Measurements from ENCODE around the gene OR52I1.

The OR52I1 gene

DNA sequence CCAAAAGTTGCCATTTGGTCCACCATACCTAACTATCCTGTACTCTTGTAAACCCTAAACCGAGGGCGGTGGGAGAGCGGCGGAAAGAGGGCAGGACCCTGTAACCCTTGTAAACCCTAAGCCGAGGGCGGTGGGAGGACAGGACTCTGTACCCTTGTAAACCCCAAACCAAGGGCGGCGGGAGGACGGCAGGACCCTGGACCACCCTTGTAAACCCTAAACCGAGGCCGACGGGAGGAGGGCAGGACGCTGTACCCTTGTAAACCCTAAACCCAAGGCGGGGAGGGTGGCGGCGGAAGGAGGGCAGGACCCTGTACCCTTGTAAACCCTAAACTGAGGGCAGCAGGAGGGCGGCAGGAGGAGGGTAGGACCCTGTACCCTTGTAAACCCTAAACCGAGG, 24.8 kb upstream of the OR52I1 start:
- no peak for TF ChIP-seq TAF1 (IDR thresholded peaks at IDR 0.05; ENCODE audit: borderline replicate concordance, insufficient read depth, low read length)
- TF ChIP-seq FOXP2 (optimal IDR thresholded peaks at IDR 0.05; ENCODE audit: borderline replicate concordance, extremely low read depth, extremely low read length, insufficient read depth) = no peak
- TF ChIP-seq SIN3A (IDR thresholded peaks at IDR 0.05; ENCODE audit: borderline replicate concordance, insufficient read depth, low read length) = no peak
- TF ChIP-seq, protein P1, sequence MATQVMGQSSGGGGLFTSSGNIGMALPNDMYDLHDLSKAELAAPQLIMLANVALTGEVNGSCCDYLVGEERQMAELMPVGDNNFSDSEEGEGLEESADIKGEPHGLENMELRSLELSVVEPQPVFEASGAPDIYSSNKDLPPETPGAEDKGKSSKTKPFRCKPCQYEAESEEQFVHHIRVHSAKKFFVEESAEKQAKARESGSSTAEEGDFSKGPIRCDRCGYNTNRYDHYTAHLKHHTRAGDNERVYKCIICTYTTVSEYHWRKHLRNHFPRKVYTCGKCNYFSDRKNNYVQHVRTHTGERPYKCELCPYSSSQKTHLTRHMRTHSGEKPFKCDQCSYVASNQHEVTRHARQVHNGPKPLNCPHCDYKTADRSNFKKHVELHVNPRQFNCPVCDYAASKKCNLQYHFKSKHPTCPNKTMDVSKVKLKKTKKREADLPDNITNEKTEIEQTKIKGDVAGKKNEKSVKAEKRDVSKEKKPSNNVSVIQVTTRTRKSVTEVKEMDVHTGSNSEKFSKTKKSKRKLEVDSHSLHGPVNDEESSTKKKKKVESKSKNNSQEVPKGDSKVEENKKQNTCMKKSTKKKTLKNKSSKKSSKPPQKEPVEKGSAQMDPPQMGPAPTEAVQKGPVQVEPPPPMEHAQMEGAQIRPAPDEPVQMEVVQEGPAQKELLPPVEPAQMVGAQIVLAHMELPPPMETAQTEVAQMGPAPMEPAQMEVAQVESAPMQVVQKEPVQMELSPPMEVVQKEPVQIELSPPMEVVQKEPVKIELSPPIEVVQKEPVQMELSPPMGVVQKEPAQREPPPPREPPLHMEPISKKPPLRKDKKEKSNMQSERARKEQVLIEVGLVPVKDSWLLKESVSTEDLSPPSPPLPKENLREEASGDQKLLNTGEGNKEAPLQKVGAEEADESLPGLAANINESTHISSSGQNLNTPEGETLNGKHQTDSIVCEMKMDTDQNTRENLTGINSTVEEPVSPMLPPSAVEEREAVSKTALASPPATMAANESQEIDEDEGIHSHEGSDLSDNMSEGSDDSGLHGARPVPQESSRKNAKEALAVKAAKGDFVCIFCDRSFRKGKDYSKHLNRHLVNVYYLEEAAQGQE (IDR thresholded peaks at IDR 0.05; ENCODE audit: insufficient read depth in 1 of 2, low read depth in 2 of 2, low read length in 2 of 2) = no peak
- TF ChIP-seq POLR2AphosphoS5 (IDR thresholded peaks at IDR 0.05; ENCODE audit: low read depth, low read length) = no peak

DNA sequence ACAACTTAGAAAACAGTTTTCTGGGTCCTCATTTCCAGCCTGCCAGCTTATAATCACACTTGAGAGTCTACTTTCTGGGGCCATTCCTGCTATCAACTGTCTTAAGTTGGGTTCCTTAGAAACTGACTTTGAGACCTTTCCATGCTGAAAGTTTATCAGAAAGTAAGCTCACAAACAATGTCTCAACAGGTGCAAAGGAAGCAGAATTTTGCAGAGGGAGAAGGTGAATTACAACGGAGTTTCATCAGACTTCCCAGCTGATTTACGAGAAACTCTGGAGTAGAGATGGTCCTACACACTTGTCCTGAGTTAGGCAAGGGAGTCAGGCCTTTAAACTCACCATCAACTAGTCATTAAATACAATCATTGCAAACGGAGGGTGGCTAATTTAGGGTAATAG, 17.0 kb upstream of the OR52I1 start:
- no peak for TF ChIP-seq POLR2AphosphoS5 (IDR thresholded peaks at IDR 0.05; ENCODE audit: low read depth, low read length)
- TF ChIP-seq, protein P1 (IDR thresholded peaks at IDR 0.05; ENCODE audit: insufficient read depth in 1 of 2, low read depth in 2 of 2, low read length in 2 of 2) = no peak
- no peak for TF ChIP-seq FOXP2 (optimal IDR thresholded peaks at IDR 0.05; ENCODE audit: borderline replicate concordance, extremely low read depth, extremely low read length, insufficient read depth)
- no peak for TF ChIP-seq SIN3A (IDR thresholded peaks at IDR 0.05; ENCODE audit: borderline replicate concordance, insufficient read depth, low read length)

DNA sequence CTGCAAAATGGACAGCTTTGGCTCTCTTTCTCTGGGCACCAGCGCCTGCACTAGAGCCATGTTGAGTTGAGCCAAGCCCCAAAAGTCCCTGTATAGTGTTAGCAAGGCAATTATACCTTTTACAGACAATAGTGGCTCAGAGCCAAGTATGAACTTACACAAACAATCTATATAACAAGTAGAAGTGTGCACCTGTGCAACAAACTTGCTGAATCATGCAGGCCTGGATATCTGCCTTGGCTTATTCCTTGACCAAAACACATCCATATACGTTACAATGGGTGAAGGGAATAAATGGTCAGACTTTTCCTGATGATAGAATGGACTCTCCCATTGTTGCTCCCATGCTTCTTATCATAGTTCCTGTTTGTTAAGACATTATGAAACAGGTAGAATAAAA, 16.1 kb upstream of the OR52I1 start:
- TF ChIP-seq POLR2AphosphoS5 (IDR thresholded peaks at IDR 0.05; ENCODE audit: low read depth, low read length) (no peak), SIN3A (IDR thresholded peaks at IDR 0.05; ENCODE audit: borderline replicate concordance, insufficient read depth, low read length) (no peak), FOXP2 (optimal IDR thresholded peaks at IDR 0.05; ENCODE audit: borderline replicate concordance, extremely low read depth, extremely low read length, insufficient read depth) (no peak), TAF1 (IDR thresholded peaks at IDR 0.05; ENCODE audit: borderline replicate concordance, insufficient read depth, low read length) (no peak)
- TF ChIP-seq, protein P1 (IDR thresholded peaks at IDR 0.05; ENCODE audit: insufficient read depth in 1 of 2, low read depth in 2 of 2, low read length in 2 of 2) = no peak

DNA sequence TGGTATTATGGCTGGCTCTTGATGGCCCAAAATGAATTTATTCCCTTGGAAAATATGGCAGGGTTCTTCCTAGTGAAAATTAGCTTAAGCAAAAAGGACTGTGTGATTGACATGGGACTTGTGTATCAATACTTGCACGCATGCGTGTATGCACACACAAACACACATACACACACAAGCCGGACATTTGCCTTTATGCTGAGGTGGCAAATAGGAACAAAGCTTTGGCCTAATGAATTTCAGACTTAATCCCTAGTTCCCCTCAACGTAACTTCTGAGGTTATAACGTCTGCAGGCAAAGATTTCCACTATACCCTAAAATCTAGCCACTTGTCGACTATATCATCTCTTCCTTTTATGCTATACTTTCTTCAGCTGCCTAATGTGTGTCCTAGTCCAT, 15.2 kb upstream of the OR52I1 start:
- TF ChIP-seq, protein P1 (IDR thresholded peaks at IDR 0.05; ENCODE audit: insufficient read depth in 1 of 2, low read depth in 2 of 2, low read length in 2 of 2) = no peak
- TF ChIP-seq FOXP2 (optimal IDR thresholded peaks at IDR 0.05; ENCODE audit: borderline replicate concordance, extremely low read depth, extremely low read length, insufficient read depth) (no peak), SIN3A (IDR thresholded peaks at IDR 0.05; ENCODE audit: borderline replicate concordance, insufficient read depth, low read length) (no peak)

DNA sequence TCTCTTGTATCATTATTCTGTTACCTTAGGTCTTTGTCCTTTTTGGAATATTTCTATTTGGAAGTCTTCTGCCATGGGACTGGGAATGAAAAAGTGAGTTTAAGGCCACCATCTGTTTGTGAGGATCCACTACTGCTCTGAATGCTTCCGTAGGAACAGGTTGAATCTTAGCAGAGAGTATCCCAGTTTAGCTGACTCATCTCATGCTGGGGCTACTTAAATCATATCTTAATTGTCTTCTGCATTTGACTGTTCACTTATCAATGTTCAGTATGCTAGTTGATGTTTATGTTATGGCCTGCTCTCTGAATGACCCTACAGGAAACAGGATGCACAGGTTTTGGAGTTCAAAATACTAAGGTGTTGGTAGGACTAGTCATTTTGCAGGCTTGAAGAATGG, 13.7 kb upstream of the OR52I1 start:
- no peak for TF ChIP-seq POLR2AphosphoS5 (IDR thresholded peaks at IDR 0.05; ENCODE audit: low read depth, low read length)
- TF ChIP-seq SIN3A (IDR thresholded peaks at IDR 0.05; ENCODE audit: borderline replicate concordance, insufficient read depth, low read length) = no peak
- TF ChIP-seq TAF1 (IDR thresholded peaks at IDR 0.05; ENCODE audit: borderline replicate concordance, insufficient read depth, low read length) = no peak
- no peak for TF ChIP-seq FOXP2 (optimal IDR thresholded peaks at IDR 0.05; ENCODE audit: borderline replicate concordance, extremely low read depth, extremely low read length, insufficient read depth)
- TF ChIP-seq, protein P1 (IDR thresholded peaks at IDR 0.05; ENCODE audit: insufficient read depth in 1 of 2, low read depth in 2 of 2, low read length in 2 of 2) = no peak
